LNCAP (cell line): ENCODE results near the gene FHIP2A.

Experiments used
- CTCF ChIP-seq: fragments of 450-650 bp; IDR thresholded peaks from 2 replicates; pipeline ENCODE4 v1.5.1; 2017; ENCODE audit warnings: mild to moderate bottlenecking

Gene FHIP2A

GRCh38 chr10:114822444-114823076 lies 980 bp downstream of the FHIP2A start:
- no peak for TF ChIP-seq CTCF

GRCh38 chr10:114823077-114823463 lies 1.5 kb downstream of the FHIP2A start:
- TF ChIP-seq CTCF, result no peak

- TF ChIP-seq CTCF, result no peak
Measured at GRCh38 chr10:114824391-114824790, 2.8 kb downstream of the FHIP2A start.

- TF ChIP-seq CTCF, result no peak
Measured at GRCh38 chr10:114825513-114826253, 4.1 kb downstream of the FHIP2A start.

GRCh38 chr10:114829160-114829909 lies 7.8 kb downstream of the FHIP2A start:
- no peak for TF ChIP-seq CTCF

GRCh38 chr10:114831186-114831867 lies 9.7 kb downstream of the FHIP2A start:
- TF ChIP-seq CTCF, result no peak

- no peak for TF ChIP-seq CTCF
Measured at GRCh38 chr10:114837690-114838089, 16.1 kb downstream of the FHIP2A start.
